GM18858 (cell line): ENCODE data around the gene AHCYL1.

ENCODE experiments used
- ATAC-seq: cut with Tn5 transposase; IDR thresholded peaks from one replicate; pipeline ENCODE4 v1.9.1; 2021; ENCODE audit not compliant: unreplicated experiment

The AHCYL1 gene

GRCh38 chr1:110034451-110035235, 50.1 kb downstream of the AHCYL1 start, which contains the start of gene STRIP1:
Gene STRIP1 (plus strand): TSS chr1:110034624. CDS start chr1:110034638, 14 bp downstream.
- ATAC-seq, result peak; percentile 81

- no peak for ATAC-seq
These were observed 50.7 kb downstream of the AHCYL1 start for GRCh38 chr1:110035236-110035752.

- no peak for ATAC-seq
These were observed 53.7 kb downstream of the AHCYL1 start for GRCh38 chr1:110038271-110038670.

- ATAC-seq, result no peak
These were observed 55.1 kb downstream of the AHCYL1 start for GRCh38 chr1:110039641-110040040.

GRCh38 chr1:110040548-110040947, 56.0 kb downstream of the AHCYL1 start:
- ATAC-seq, result no peak

GRCh38 chr1:110043016-110043415, 58.5 kb downstream of the AHCYL1 start:
- ATAC-seq, result no peak

GRCh38 chr1:110047463-110047862, 62.9 kb downstream of the AHCYL1 start:
- ATAC-seq, result no peak

GRCh38 chr1:110048240-110048639, 63.7 kb downstream of the AHCYL1 start:
- ATAC-seq, result no peak

- ATAC-seq, result no peak
These were observed 64.5 kb downstream of the AHCYL1 start for GRCh38 chr1:110048923-110049601.

- no peak for ATAC-seq
These were observed 65.4 kb downstream of the AHCYL1 start for GRCh38 chr1:110049801-110050601.

GRCh38 chr1:110050602-110051261, 66.2 kb downstream of the AHCYL1 start:
- ATAC-seq, result no peak

GRCh38 chr1:110051262-110051648, 66.7 kb downstream of the AHCYL1 start:
- no peak for ATAC-seq

GRCh38 chr1:110053552-110054428, 69.2 kb downstream of the AHCYL1 start:
- ATAC-seq, result no peak

- no peak for ATAC-seq
These were observed 71.1 kb downstream of the AHCYL1 start for GRCh38 chr1:110055493-110056284.

GRCh38 chr1:110056285-110056683, 71.7 kb downstream of the AHCYL1 start:
- no peak for ATAC-seq

- ATAC-seq, result no peak
These were observed 72.2 kb downstream of the AHCYL1 start for GRCh38 chr1:110056776-110057175.

- ATAC-seq, result no peak
These were observed 73.5 kb downstream of the AHCYL1 start for GRCh38 chr1:110057963-110058518.

- no peak for ATAC-seq
These were observed 74.0 kb downstream of the AHCYL1 start for GRCh38 chr1:110058591-110058990.
